Measurements from ENCODE around the gene TCN2. TPM values are rescaled to one million over a fixed set of nuclear protein-coding genes. Genes with fewer than 3 reads are reported as not detected.
"Not testable (repeated sequence)": the region's sequence is repeated elsewhere in the genome, so short reads cannot be mapped to it uniquely, and the experiment has no call there.

Gene TCN2
- total RNA-seq, 1 donor from 2014 or later = 8.4 TPM

DNA sequence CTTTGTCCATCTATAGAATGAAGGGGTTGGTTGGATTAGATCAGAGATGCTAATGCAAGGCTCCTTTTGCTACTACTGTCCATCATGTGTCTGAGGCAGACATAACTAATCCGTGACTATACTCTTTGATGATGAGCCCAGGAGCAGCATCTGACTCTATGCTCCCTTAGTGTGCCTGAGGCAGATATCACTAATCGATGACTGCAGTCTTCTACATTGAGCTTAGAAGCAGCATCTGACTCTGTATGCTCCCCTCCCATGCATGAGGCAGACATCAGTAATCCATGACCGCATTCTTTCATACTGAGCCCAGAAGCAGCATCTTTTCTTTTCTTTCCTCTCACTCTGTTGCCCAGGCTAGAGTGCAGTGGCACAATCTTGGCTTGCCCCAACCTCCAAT is 4.2 kb downstream of the TCN2 start:
- no peak for DNase-seq

DNA sequence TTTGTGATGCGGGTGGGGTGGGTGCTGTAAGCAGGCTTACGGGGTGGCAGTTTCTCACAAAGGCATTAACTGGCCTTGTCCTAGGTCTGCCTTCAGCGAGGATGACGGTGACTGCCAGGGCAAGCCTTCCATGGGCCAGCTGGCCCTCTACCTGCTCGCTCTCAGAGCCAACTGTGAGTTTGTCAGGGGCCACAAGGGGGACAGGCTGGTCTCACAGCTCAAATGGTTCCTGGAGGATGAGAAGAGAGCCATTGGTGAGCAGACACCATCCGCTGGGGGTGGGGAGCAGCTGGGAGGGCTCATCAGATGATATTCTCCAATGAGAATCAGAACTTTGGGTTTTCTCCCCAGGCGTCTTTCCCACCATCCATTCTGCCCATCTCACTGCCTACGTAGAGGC is 5.8 kb downstream of the TCN2 start:
- no peak for DNase-seq

GRCh38 chr22:30614268-30614667 is 7.3 kb downstream of the TCN2 start:
- DNase-seq = no peak

DNA sequence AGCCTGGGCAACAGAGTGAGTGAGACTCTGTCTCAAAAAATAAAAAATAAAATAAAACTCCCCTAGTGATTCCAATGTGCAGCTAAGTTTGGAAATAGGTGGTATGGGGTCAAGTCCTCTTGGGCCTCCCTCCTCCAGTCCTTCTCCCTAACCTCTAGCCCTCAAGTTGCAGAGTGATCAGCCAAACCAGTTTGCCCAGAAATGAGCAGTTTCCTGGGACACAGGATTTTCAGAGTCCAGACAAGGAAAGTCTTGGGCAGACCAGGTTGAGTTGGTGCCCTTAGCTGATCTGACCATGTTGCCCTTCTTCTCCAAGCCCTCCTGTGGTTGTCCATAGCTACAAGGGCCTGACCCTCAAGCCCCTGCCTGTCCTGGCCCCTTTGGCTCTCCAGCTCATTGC is 7.9 kb downstream of the TCN2 start:
- no peak for DNase-seq

DNA sequence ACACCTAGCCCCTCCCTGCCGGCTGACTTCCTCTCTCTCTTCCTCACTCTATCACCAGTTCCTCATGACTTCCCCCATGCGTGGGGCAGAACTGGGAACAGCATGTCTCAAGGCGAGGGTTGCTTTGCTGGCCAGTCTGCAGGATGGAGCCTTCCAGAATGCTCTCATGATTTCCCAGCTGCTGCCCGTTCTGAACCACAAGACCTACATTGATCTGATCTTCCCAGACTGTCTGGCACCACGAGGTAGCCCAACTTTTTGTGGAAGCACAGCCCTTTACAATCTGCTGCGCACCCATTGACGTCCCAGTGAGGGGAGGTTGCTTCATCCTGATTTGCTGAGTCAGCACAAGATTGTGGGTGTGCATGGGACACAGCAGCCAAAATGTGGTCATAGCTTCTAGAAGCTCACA is 8.6 kb downstream of the TCN2 start:
- DNase-seq = no peak

- DNase-seq = no peak
Measured at GRCh38 chr22:30617819-30618218, 10.8 kb downstream of the TCN2 start.

- not testable (repeated sequence) for DNase-seq
Measured at GRCh38 chr22:30619909-30620308, 12.9 kb downstream of the TCN2 start.

- no peak for DNase-seq
Measured at GRCh38 chr22:30626413-30626812, 19.4 kb downstream of the TCN2 start.

GRCh38 chr22:30627471-30627870 is 20.5 kb downstream of the TCN2 start:
- no peak for DNase-seq

DNA sequence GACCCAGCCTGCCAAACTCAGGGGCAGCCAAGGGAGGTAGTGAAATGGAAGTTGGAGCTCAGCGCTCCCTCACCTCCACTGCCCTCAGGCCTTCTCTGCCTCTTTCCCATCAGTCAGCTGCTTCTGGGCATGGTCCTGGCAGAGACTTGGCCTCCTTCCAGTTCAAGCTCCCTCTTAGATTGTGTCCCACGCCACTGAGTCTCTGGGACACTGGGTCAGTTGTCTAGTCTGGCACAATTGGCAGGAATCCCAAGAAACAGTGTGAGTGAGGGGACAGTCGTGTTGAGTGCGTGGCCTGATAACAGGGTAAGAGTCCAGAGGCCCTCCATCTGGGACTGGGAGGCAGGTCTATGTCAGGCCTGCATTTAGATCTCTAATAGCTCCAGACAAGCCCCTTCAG is 21.5 kb downstream of the TCN2 start:
- DNase-seq = no peak

GRCh38 chr22:30631469-30631868 is 24.5 kb downstream of the TCN2 start:
- not testable (repeated sequence) for DNase-seq

GRCh38 chr22:30634471-30635233 is 27.7 kb downstream of the TCN2 start:
- peak; percentile 87 for DNase-seq

GRCh38 chr22:30635273-30636225 is 28.6 kb downstream of the TCN2 start, which contains the start of gene SLC35E4:
Gene SLC35E4 (plus strand): TSS chr22:30635781. CDS start chr22:30636451, 670 bp downstream.
- DNase-seq = peak; percentile 95

DNA sequence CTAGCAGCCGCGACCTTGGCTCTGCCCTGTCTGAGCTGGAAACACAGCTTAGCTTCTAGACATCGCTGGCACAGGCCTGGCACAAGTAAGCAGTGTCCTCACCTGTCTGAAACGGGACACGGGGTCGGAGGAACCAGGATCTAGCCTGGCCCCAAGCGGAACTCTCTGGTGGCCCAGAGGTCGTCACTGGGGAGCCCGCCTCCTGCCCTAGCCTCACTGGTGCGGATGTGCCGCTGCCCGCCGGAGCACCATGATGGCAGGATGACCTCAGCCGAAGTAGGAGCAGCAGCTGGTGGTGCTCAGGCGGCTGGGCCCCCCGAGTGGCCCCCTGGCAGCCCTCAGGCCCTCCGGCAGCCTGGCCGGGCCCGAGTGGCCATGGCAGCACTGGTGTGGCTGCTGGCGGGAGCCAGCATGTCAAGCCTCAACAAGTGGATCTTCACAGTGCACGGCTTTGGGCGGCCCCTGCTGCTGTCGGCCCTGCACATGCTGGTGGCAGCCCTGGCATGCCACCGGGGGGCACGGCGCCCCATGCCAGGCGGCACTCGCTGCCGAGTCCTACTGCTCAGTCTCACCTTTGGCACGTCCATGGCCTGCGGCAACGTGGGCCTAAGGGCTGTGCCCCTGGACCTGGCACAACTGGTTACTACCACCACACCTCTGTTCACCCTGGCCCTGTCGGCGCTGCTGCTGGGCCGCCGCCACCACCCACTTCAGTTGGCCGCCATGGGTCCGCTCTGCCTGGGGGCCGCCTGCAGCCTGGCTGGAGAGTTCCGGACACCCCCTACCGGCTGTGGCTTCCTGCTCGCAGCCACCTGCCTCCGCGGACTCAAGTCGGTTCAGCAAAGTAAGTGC is 29.5 kb downstream of the TCN2 start:
- DNase-seq = no peak

DNA sequence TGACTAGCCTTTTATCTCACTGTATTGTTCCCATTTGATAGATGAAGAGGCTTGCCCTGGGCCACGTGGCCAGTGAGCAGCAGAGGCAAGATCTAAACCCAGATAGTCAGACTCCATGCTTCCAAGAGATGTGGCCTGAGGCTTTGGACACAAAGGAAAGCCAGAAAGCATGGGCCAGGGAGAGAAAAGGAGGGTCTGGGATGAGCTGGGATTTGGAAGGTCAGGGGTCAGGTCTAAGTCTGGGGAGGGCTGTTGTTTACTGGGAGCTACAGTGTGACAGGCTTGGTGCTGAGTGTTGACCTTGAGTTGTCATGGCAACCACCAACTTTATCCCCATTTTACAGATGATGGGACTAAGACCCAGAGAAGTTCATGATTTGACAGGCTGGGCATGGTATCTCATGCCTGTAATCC is 30.7 kb downstream of the TCN2 start:
- DNase-seq = no peak

DNA sequence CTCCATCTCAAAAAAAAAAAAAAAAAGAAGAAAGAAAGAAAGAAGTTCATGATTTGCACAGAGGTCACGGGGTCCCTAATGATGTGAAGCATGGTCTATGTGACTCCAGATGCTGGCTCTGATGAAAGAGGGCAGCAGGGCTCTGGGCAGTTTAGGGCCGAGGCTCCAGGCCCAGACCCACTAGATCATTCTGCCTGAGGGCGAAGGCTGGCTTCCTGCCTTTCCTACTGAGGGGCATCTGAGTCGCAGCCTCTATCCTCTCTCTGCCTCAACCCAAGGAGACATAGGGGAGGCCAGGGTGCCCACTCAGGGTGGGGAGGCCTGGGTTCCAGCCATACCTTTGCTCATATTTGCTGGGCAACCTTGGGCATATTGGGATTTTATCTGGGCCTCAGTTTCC is 33.4 kb downstream of the TCN2 start:
- no peak for DNase-seq

DNA sequence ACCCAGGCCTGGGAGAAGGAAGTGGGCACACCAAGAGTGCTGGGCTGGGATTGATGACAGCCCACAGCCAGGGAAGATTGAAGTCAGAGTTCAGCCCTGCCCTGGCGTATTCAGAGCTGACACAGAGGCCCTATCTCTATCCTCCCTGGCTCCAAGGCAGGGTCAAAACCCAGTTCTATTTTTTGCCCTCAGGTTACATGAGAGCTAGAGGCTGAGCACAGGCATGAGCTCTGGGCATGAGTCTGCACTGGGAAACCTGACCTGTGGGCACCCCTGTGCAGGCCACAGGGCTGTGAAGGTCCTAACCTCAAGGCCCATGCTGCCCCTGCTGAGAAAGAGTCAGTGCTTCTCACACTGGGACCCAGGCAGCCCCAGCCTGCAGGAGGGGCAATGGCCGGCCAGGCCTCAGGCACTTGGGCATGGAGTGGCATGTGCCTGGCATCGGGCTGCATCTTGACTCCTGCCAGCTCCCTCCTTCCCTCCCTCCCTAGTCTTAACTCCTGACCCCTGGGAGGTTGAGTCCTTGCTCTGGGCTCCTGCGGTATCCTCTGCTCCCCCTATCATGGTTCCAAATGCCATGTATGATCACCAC is 34.0 kb downstream of the TCN2 start:
- DNase-seq = no peak

GRCh38 chr22:30643055-30643875 is 36.3 kb downstream of the TCN2 start:
- DNase-seq = no peak

DNA sequence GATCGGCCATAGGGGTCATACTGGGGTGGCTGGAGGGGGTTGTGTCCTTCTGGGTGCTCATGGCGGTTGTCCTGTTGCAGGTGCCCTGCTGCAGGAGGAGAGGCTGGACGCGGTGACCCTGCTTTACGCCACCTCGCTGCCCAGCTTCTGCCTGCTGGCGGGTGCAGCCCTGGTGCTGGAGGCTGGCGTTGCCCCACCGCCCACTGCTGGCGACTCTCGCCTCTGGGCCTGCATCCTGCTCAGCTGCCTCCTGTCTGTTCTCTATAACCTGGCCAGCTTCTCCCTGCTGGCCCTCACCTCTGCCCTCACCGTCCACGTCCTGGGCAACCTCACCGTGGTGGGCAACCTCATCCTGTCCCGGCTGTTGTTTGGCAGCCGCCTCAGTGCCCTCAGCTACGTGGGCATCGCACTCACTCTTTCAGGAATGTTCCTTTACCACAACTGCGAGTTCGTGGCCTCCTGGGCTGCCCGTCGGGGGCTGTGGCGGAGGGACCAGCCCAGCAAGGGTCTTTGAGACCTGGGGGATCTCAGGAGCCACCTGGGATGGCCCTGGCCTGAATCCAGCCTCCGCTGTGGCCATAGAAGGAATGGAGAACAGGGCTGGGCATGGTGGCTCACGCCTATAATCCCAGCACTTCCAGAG is 39.7 kb downstream of the TCN2 start:
- DNase-seq = no peak

- no peak for DNase-seq
Measured at GRCh38 chr22:30647536-30647935, 40.6 kb downstream of the TCN2 start.
